ENCODE results near the gene ASPHD1.
A peak's percentile ranks its signal among the peaks of the same experiment; 100 is the strongest.

Gene ASPHD1

DNA sequence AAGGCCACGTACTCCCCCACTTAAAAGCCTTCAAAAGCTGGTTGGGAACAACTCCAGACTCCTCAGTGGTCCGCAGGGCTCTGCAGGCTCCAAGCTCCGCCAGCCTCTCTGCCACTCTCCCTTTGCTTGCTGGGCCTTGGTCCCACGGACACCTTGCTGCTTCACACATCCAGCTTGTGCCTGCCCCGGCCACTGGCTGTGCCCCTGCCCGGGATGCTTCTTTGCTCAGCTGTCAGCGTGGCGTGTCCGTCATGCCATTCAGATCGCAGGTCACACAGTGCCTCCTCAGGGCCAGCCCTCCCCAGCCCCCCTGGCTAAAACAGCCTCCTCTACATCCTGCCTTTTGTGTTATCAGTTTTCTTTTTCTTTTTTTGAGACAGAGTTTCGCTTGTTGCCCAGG lies 11.8 kb downstream of the ASPHD1 start:
- TF ChIP-seq, protein P1, sequence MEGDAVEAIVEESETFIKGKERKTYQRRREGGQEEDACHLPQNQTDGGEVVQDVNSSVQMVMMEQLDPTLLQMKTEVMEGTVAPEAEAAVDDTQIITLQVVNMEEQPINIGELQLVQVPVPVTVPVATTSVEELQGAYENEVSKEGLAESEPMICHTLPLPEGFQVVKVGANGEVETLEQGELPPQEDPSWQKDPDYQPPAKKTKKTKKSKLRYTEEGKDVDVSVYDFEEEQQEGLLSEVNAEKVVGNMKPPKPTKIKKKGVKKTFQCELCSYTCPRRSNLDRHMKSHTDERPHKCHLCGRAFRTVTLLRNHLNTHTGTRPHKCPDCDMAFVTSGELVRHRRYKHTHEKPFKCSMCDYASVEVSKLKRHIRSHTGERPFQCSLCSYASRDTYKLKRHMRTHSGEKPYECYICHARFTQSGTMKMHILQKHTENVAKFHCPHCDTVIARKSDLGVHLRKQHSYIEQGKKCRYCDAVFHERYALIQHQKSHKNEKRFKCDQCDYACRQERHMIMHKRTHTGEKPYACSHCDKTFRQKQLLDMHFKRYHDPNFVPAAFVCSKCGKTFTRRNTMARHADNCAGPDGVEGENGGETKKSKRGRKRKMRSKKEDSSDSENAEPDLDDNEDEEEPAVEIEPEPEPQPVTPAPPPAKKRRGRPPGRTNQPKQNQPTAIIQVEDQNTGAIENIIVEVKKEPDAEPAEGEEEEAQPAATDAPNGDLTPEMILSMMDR (conservative IDR thresholded peaks at IDR 0.05; ENCODE audit: low read depth, low read length): no peak
- no peak for DNase-seq (ENCODE audit: low read depth)

DNA sequence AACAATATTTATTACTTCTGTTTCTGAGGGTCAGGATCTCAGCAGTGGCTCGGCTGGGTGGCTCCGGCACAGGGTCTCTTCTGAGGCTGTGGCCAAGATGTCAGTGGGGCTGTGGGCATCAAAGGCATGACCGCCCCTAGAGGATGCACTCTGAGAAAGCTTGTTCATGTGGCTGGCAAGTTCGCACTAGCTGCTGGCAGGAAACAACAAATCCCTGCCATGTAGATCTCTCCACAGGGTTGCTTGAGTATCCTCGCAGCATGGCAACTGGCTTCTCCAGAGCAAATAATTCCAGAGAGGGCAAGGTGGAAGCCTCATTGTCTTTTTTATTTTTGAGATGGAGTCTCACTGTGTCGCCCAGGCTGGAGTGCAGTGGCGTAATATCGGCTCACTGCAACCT lies 13.2 kb downstream of the ASPHD1 start:
- no peak overlapping the region for H3K4me3 ChIP-seq (ENCODE audit: low read depth, low read length)
- no peak for DNase-seq (ENCODE audit: low read depth)
- TF ChIP-seq, protein P1 (conservative IDR thresholded peaks at IDR 0.05; ENCODE audit: low read depth, low read length): no peak

More for the DNA sequence above, 11.8 kb downstream of the ASPHD1 start:
- H3K4me3 ChIP-seq (ENCODE audit: low read depth, low read length): no peak overlapping the region

DNA sequence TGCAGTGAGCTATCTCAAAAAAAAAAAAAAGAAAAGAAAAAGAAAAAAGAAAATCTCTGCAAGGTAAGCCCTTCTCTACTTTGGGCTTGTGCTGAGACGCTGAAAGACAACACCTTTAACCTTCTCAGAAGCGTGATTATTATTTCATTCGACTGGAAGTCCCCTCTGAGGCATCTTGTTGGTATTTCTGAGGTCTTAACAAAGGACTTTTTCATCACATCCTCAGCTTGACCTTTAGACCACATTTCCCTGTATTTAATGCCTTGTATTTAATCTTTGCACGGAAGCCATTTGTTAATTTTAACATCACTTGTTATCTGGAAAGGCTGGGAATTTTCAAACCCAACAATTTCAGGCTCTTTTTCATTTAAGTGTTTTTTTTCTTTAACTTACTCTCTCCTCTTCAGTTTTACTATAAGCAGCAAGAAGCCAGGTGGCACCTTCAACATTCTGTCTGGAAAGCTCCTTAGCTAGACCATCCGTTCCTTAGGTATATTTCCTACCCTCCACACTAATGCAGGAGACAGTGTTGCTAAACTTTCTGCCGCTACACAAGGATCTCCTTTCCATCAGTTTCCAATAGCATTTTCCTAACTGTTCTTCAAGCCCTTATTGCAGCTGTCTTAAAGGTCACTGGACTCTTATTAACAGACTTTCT lies 15.4 kb downstream of the ASPHD1 start:
- peak; percentile 78 for DNase-seq (ENCODE audit: low read depth)
- TF ChIP-seq, protein P1 (conservative IDR thresholded peaks at IDR 0.05; ENCODE audit: low read depth, low read length): no peak
- no peak overlapping the region for H3K4me3 ChIP-seq (ENCODE audit: low read depth, low read length)

DNA sequence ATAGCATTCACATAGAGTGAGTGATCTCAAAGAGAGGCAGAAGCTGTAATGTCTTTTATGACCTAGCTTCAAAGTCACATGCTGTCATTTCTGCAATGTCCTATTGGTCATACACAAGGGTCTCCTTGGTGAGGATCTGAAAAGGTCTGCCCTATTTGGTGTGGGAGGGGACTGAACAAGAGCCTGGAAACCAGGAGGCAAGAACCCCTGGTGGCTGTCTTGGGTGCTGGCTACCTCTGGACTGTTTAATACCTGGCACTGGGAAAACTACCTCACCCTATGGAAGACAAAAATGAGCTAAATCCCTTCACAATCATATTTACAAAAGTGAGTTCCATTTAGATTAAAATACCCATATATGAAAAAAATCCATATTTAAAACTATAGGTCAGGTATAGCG lies 16.7 kb downstream of the ASPHD1 start:
- TF ChIP-seq, protein P1 (conservative IDR thresholded peaks at IDR 0.05; ENCODE audit: low read depth, low read length): no peak
- no peak overlapping the region for H3K4me3 ChIP-seq (ENCODE audit: low read depth, low read length)
- no peak for DNase-seq (ENCODE audit: low read depth)

DNA sequence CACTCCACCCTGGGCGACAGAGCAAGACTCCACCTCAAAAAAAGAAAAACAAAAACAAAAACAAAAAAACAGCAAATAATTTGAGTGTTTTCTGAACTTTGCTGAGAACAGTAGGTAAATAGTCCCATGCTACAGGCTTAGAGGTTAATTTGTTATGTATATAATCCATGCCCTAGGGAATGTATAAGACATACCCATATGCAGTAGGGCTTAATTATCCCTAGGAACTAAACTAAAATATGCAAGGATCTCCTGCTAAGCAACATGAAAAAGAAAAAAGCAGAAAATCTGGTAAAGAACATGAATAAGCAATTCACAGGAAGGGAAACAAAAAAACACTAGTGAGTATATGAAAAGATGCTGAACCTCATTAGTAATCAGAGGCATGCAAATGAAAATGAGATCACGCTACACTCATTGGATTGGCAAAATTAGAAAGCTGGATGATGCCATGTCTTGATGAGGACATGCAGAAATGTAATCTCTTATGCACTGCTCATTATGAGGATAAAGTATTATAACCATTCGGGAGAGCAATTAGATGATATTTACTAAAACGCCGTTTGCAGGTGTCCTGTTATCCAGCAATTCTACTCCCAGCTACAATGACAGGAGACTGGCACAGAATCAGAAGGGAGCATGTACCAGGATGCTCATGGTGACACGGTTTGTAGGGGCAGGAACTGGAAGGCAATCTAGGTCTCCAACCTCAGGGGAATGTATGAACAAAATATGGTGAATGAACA lies 20.2 kb downstream of the ASPHD1 start:
- no peak for DNase-seq (ENCODE audit: low read depth)
- TF ChIP-seq, protein P1 (conservative IDR thresholded peaks at IDR 0.05; ENCODE audit: low read depth, low read length): no peak
- no peak overlapping the region for H3K4me3 ChIP-seq (ENCODE audit: low read depth, low read length)

DNA sequence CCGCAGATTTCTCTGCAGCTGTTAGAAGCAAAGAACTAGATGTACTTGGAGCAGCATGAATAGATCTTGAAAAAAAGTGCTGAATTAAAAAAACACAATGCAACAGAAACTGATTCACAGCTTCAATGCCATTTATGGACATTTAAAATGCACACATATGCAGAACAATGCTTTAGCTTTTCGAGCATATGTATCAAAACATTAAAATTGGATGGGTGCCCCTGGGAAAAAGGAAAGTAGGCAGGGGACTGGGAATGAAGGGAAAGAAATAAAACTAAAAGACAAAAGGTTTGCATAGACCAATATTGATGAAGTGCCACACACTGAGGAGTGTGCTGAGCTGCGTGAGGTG lies 20.7 kb downstream of the ASPHD1 start:
- TF ChIP-seq, protein P1 (conservative IDR thresholded peaks at IDR 0.05; ENCODE audit: low read depth, low read length): no peak
- no peak for DNase-seq (ENCODE audit: low read depth)
- H3K4me3 ChIP-seq (ENCODE audit: low read depth, low read length): no peak overlapping the region

DNA sequence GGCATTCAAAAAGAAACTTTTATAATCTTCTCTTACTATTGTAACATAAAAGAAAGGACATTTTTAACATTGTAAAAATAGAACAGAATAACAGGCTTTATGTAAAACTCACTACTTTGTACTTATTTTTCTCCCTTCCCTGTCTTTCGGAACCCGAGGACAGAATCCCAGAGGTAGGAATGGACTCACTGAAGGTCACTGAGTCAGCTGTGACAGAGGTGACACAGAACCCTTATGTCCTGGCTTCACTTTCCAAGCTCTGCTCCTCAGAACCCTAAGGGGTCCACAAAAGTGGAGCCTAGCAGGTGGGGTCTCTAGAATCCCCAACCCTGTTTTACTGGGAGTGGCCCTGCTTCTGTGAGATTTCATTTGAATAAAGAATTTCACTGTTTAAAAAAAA lies 22.0 kb downstream of the ASPHD1 start:
- TF ChIP-seq, protein P1 (conservative IDR thresholded peaks at IDR 0.05; ENCODE audit: low read depth, low read length): no peak
- H3K4me3 ChIP-seq (ENCODE audit: low read depth, low read length): no peak overlapping the region

More for the DNA sequence above, 22.0 kb downstream of the ASPHD1 start:
- no peak for DNase-seq (ENCODE audit: low read depth)

Data from choroid plexus epithelial cell (primary cell).